A673 (cell line): ENCODE data around the gene AMDHD1.

Experiments used
- CTCF ChIP-seq: fragments of 300-800, 200-600 bp; sonication (generic); conservative IDR thresholded peaks from 2 replicates; pipeline ENCODE4 v1.5.1; 2017; ENCODE audit warnings: low read depth, mild to moderate bottlenecking, antibody characterized with exemption, low read length, moderate library complexity, mixed read lengths
- EZH2 ChIP-seq: fragments of 200-600 bp; sonication (generic); IDR thresholded peaks from 2 replicates; pipeline ENCODE4 v1.6.1; 2017; ENCODE audit warnings: borderline replicate concordance, low read depth, mild to moderate bottlenecking, mixed read lengths, antibody characterized with exemption, low read length; ENCODE audit not compliant: poor library complexity, severe bottlenecking

DNA sequence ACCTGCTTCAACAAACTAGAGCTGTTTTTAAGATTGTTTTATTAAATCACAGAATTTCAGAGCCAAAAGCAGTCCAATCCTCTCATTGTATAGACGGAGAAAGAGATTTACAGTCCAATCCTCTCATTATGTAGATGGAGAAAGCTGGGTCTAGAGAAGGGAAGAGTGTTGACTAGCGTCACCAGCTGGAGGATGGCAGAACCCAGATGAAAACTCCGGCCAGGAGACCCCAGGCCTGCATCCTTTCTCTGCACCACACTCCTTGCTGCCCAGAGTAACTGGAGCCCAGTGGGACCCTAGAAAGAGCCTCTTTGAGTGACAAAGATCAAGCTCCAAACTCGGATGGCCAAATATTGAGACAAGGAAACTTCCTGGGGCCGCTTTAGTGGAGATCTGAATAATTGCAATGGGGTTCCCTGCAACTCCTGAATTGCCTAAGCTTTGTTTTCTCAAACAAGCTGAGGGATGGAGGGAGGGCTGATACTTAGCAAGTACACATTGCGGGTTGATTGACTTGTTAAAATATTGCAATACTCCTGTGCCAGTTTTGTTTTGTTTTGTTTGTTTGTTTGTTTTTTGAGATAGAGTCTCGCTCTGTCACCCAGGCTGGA lies 12.5 kb downstream of the AMDHD1 start:
- TF ChIP-seq CTCF (no peak), EZH2 (no peak)
